HL-60 (cell line): Measurements from ENCODE around the gene KCNAB1.
"Not testable (repeated sequence)": the region's sequence is repeated elsewhere in the genome, so short reads cannot be mapped to it uniquely, and the experiment has no call there.

Source experiments
- DNase-seq, 2 experiments: peaks; one replicate each; pipeline ENCODE4 v3.0.0-alpha.2; 2010 to 2020; ENCODE audit warnings: low read depth in 1 of 2, low spot score in 1 of 2
- H3K27ac ChIP-seq: fragments of 250-450 bp; sonication (Bioruptor Pico); replicated peaks from 2 replicates; pipeline ENCODE4 v1.5.1; 2020; ENCODE audit warnings: mild to moderate bottlenecking, moderate library complexity
- H3K27me3 ChIP-seq: fragments of 250-450 bp; sonication (Bioruptor Pico); 2 replicates; pipeline ENCODE4 v1.5.1; 2021; ENCODE audit warnings: mild to moderate bottlenecking, moderate library complexity; ENCODE audit not compliant: insufficient read depth, poor library complexity, severe bottlenecking
- H3K4me3 ChIP-seq: replicated peaks from 2 replicates; pipeline ENCODE4 v1.5.1; 2011; ENCODE audit warnings: mild to moderate bottlenecking, control low read depth, low read length; ENCODE audit not compliant: insufficient read depth
- CTCF ChIP-seq: IDR thresholded peaks from one replicate; pipeline ENCODE4 v1.5.1; 2011; ENCODE audit warnings: low read length, control low read depth, inconsistent platforms; ENCODE audit not compliant: insufficient read depth
- GABPA ChIP-seq: IDR thresholded peaks from 2 replicates; pipeline ENCODE4 v1.6.1; 2012; ENCODE audit warnings: low read depth
- POLR2AphosphoS5 ChIP-seq: IDR thresholded peaks from 2 replicates; pipeline ENCODE4 v1.6.1; 2012; ENCODE audit warnings: low read depth
- REST ChIP-seq: IDR thresholded peaks from 2 replicates; pipeline ENCODE4 v1.6.1; 2012; ENCODE audit warnings: low read depth; ENCODE audit not compliant: insufficient replicate concordance
- SPI1 ChIP-seq: IDR thresholded peaks from 2 replicates; pipeline ENCODE4 v1.6.1; 2012; ENCODE audit warnings: low read depth, mild to moderate bottlenecking, borderline replicate concordance
- long read RNA-seq: library from polyadenylated mRNA; unstranded; transcript quantifications from one replicate; pipeline ENCODE4 v2.0.0, GENCODE V29; 2020

The KCNAB1 gene
- long read RNA-seq, partial matches to known transcripts: 0 of 7 reads
- long read RNA-seq, other reads (novel, unspliced or antisense): 7 of 7 reads

GRCh38 chr3:156120528-156121251, at the start of gene KCNAB1:
TSS of gene KCNAB1 (plus strand) at chr3:156120578.
- Histone ChIP-seq H3K4me3 (no peak within 1 kb of the TSS), H3K27me3 (peaks cover 7% of the 10 kb centered on the region), H3K27ac (no peak within 1 kb of the TSS)
- no peak for TF ChIP-seq SPI1
- no peak for TF ChIP-seq GABPA
- no peak for DNase-seq

- no peak for DNase-seq
- H3K27me3 ChIP-seq: peaks cover 4% of the 10 kb centered on the region
- H3K27ac ChIP-seq: no peak overlapping the region
- no peak overlapping the region for H3K4me3 ChIP-seq
- TF ChIP-seq CTCF (no peak), GABPA (no peak), SPI1 (no peak), POLR2AphosphoS5 (no peak), REST (no peak)
Measured at GRCh38 chr3:156071031-156071430, 49.3 kb upstream of the KCNAB1 start.

GRCh38 chr3:156072950-156073657, 47.3 kb upstream of the KCNAB1 start:
- not testable (repeated sequence) for H3K27ac ChIP-seq, H3K27me3 ChIP-seq, DNase-seq, H3K4me3 ChIP-seq

GRCh38 chr3:156090126-156090525, 30.3 kb upstream of the KCNAB1 start:
- Histone ChIP-seq H3K27ac (no peak overlapping the region), H3K4me3 (no peak overlapping the region), H3K27me3 (no peaks in the 10 kb centered on the region)
- no peak for DNase-seq
- TF ChIP-seq GABPA: no peak
- TF ChIP-seq SPI1: no peak
- TF ChIP-seq CTCF: no peak
- TF ChIP-seq POLR2AphosphoS5: no peak
- TF ChIP-seq REST: no peak
